IPS-11a (cell line): ENCODE data around the gene CPA4.
"Not testable (repeated sequence)": the region's sequence is repeated elsewhere in the genome, so short reads cannot be mapped to it uniquely, and the experiment has no call there.

Source experiments
- H3K4me3 ChIP-seq: one replicate; pipeline ENCODE4 v1.5.1; 2013; ENCODE audit warnings: low read depth, low read length, control low read depth

Gene CPA4, protein sequence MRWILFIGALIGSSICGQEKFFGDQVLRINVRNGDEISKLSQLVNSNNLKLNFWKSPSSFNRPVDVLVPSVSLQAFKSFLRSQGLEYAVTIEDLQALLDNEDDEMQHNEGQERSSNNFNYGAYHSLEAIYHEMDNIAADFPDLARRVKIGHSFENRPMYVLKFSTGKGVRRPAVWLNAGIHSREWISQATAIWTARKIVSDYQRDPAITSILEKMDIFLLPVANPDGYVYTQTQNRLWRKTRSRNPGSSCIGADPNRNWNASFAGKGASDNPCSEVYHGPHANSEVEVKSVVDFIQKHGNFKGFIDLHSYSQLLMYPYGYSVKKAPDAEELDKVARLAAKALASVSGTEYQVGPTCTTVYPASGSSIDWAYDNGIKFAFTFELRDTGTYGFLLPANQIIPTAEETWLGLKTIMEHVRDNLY

GRCh38 chr7:130292682-130293257 lies at the start of gene CPA4:
TSS of gene CPA4 (plus strand) at chr7:130293161. CDS start at chr7:130293181, 20 bp downstream.
- no peak within 1 kb of the TSS for H3K4me3 ChIP-seq

- H3K4me3 ChIP-seq = not testable (repeated sequence)
Observed at GRCh38 chr7:130243486-130243885, 49.5 kb upstream of the CPA4 start.

- H3K4me3 ChIP-seq = not testable (repeated sequence)
Observed at GRCh38 chr7:130246491-130246890, 46.5 kb upstream of the CPA4 start.

DNA sequence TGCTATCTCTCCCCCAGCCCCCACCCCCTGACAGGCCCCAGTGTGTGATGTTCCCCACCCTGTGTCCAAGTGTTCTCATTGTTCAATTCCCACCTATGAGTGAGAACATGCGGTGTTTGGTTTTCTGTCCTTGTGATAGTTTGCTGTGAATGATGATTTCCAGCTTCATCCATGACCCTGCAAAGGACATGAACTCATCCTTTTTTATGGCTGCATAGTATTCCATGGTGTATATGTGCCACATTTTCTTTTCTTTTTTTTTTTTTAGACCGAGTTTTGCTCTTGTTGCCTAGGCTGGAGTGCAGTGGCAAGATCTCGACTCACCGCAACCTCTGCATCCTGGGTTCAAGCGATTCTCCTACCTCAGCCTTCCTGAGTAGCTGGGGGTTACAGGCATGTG lies 44.1 kb upstream of the CPA4 start:
- H3K4me3 ChIP-seq = not testable (repeated sequence)

- not testable (repeated sequence) for H3K4me3 ChIP-seq
Observed at GRCh38 chr7:130249626-130250025, 43.3 kb upstream of the CPA4 start.

GRCh38 chr7:130254555-130254954 lies 38.4 kb upstream of the CPA4 start:
- H3K4me3 ChIP-seq = no peak overlapping the region

DNA sequence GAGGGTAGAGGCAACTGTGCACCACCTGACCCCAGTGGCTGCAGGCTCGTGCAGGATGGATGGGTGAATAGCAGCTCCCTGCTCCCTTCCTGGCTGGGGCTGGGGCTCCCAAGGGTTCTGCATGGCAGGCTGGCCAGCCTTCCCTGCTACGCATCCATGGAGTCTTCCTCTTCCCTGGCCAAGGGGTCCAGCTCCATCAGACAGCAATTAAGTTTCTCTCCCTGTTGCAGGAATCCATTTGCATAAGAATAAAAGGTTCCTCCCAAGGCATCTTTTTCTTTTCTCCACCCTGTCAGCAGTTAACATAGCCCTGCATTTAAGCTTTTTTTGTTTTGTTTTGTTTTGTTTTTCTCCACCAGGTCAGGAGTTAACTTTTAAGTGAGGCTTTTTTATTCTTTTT lies 36.3 kb upstream of the CPA4 start:
- H3K4me3 ChIP-seq = no peak overlapping the region

- H3K4me3 ChIP-seq = no peak overlapping the region
Observed at GRCh38 chr7:130258494-130259078, 34.4 kb upstream of the CPA4 start.

GRCh38 chr7:130262448-130262847 lies 30.5 kb upstream of the CPA4 start:
- H3K4me3 ChIP-seq = no peak overlapping the region

GRCh38 chr7:130263130-130263529 lies 29.8 kb upstream of the CPA4 start:
- H3K4me3 ChIP-seq = no peak overlapping the region

DNA sequence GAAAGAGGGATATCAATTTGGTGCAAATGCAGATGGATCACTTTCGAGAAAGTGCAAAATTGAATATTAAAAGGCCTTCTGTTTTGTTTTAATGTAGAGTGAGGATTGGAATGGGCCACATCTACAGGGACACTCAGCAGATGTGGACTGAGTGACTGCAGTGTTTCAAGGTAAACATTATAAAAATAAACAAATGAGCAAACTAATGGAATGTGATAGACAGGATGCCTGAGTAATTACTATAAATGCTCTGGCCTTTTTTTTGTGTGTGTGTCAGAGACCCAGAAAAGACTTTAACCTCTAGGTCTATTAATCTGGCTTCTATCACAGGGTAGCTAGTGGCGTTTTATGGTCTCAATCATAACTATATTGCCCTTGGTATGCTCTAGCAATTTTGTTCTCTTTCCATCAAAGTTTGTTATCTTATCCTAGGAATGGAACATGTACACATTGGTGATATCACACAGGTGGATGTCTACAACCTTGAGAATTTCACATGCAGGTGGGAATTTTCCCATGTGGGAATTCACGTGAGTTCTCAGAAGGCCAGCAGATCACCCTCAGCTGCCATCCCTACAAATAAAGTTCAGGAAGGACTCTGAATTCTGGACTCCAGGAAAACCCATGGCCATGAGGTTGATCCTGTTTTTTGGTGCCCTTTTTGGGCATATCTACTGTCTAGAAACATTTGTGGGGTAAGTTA lies 26.6 kb upstream of the CPA4 start, which contains the start of gene CPA2:
CPA2 (plus strand) TSS at position 606 of the 703 bp plus-strand sequence; CDS start at position 625, 19 bp downstream.
- no peak within 1 kb of the TSS for H3K4me3 ChIP-seq

GRCh38 chr7:130266961-130267321 lies 26.0 kb upstream of the CPA4 start:
- H3K4me3 ChIP-seq = no peak overlapping the region

DNA sequence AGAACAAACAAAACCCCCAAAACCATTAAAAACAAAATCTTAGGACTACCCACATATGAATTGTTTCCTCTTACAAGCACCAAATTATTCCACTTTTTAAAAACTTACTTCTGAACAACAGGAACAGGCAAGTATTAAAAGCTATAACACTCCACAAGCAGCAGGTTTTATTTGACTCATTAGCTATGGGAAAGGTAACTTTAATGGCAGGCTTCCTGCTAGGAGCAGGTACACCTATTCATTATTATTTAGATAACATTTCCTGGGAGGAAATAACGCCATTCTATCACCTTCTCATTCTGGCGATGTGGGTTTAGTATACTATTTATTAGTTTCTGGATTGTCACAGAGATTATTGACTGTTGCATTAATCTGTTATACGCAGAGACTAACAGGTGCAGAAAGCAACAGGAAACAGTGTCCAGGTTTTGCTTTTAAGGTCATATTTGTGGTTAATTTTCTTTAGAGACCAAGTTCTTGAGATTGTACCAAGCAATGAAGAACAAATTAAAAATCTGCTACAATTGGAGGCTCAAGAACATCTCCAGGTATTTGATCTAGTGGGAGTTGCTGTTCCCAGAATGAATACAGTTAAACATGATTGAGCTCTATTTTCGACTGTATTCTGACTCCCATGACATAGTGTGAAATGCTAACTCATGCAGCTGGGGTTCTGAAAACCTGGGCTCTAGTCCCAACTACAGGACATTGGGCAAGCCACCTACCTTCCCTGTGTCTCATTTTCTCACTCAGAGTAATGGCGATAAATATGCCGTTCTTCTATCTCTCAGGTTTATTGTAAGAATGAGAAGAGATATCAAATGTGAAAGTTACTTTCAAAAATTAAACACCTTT lies 24.3 kb upstream of the CPA4 start:
- no peak overlapping the region for H3K4me3 ChIP-seq

DNA sequence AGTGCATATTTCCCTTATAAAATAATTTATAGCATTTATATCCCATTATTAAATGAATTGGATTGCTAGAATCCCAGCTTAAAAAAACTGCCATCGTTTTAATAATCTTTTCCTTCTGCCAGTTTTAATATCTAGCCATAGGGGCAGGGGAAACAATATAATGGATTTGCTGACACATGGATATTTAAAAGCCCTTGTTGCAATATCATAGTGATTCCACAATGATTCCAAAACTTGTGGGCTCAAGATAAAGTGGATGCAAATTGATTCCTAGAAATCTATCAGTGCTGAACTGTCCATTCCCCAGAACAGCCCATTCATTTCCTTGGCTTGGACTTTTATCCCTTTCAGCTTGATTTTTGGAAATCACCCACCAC lies 23.7 kb upstream of the CPA4 start:
- no peak overlapping the region for H3K4me3 ChIP-seq

DNA sequence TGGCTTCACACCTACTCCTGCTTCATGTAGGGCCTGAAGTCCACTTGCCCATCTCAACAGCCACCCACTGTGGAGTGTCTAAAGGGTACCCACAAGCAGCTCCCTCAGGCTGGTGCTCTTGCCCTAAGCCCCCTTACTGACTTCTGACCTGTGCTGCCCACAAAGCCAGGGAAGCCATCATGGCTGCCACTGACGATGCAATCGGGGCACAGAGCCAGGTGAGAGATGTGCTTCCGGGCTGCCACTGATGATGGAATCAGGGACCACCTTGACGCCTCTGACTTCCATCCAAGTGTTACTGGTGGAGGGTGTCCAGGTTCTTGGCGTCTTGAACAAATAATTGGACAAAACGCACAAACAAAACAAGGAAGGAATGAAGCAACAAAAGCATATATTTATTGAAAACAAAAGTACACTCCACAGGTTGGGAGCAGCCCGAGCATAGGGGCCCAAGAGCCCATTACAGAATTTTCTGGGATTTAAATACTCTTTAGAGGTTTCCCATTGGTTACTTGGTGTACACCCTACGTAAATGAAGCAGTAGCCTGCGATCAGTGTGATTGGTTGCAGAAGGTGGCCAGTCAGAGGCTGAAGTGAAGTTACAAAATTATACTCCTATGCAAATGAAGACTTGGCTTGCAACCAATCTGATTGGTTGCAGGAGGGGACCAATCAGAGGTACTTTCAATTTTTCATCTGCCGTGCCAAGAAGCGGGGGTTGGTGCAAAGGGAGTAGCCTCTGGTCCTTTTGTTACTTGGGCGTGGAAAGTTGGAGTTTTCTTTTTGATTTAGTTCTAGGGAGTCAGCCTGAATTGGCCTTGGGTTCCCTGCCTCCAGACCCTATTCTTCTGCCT lies 21.8 kb upstream of the CPA4 start:
- no peak overlapping the region for H3K4me3 ChIP-seq

- no peak overlapping the region for H3K4me3 ChIP-seq
Observed at GRCh38 chr7:130272381-130273080, 20.4 kb upstream of the CPA4 start.

- no peak overlapping the region for H3K4me3 ChIP-seq
Observed at GRCh38 chr7:130273081-130273932, 19.7 kb upstream of the CPA4 start.

DNA sequence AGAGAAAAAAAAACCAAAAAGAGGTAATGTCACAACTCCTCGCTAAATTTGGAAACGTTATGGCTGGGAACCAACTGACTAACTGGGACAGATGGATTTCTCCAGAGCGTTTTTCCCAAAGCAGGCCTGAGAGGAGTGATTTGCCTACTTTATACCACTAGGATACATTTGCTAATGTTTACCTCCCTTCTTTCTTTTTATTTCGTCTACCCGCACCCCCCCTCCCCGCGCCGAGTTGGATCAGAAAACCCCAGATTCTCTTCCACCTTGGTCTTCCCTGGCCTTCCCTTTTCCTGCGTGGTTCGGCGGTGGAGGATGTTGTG lies 19.1 kb upstream of the CPA4 start:
- no peak overlapping the region for H3K4me3 ChIP-seq
